Lower leg skin (tissue), 4 donors: ENCODE results near the gene PLEKHB2. TPM values are rescaled to one million over a fixed set of nuclear protein-coding genes. Genes with fewer than 3 reads are reported as not detected.
"Not testable (repeated sequence)": the region's sequence is repeated elsewhere in the genome, so short reads cannot be mapped to it uniquely, and the experiment has no call there.

ENCODE experiments used
- DNase-seq, 2 donors: peaks; one replicate each; pipeline ENCODE4 v3.0.0-alpha.2; 2019; ENCODE audit warnings: low spot score in 2 of 2
- H3K4me3 ChIP-seq: fragments of 200-600 bp; sonication (generic); 2 replicates; pipeline ENCODE4 v1.5.1; 2017; ENCODE audit warnings: mild to moderate bottlenecking, low read depth; ENCODE audit not compliant: poor library complexity, severe bottlenecking
- POLR2A ChIP-seq, 2 donors: fragments of 450-650 bp; IDR thresholded peaks; one replicate each; pipeline ENCODE4 v1.6.1; 2016 to 2017; ENCODE audit warnings: antibody characterized with exemption in 2 of 2, mild to moderate bottlenecking in 1 of 2, moderate library complexity in 1 of 2
- WGBS, 2 donors: methylation state at CpG; one replicate each; pipeline ENCODE4 v1.1.5; 2018; 5-methylcytosine and 5-hydroxymethylcytosine counted together
- intact Hi-C: fragments of 100-400 bp; cut with DNase I; formaldehyde crosslinking; loops from one replicate; pipeline ENCODE4 v1.15.0; 2023; ENCODE audit warnings: low total_unique reads
- total RNA-seq, 4 donors: library from RNA; depleted of rRNA; stranded (reverse); fragments of >200 nt; gene quantifications; one replicate each; pipeline ENCODE4 v1.1.0, GENCODE V29; 2016
- TF ChIP-seq, protein P1 (sequence below), 3 donors: fragments of 450-650 bp; IDR thresholded peaks; one replicate each; pipeline ENCODE4 v1.5.1; 2016; ENCODE audit warnings: antibody characterized with exemption in 3 of 3, mild to moderate bottlenecking in 3 of 3, moderate library complexity in 2 of 3

The PLEKHB2 gene
- total RNA-seq, 4 donors from 2014 or later = 39.8 to 58.3 (median 45.6) TPM

- WGBS, 2 donors = 94 to 98% methylated on average over 2 of the region's 2 CpGs
- TF ChIP-seq, protein P1, sequence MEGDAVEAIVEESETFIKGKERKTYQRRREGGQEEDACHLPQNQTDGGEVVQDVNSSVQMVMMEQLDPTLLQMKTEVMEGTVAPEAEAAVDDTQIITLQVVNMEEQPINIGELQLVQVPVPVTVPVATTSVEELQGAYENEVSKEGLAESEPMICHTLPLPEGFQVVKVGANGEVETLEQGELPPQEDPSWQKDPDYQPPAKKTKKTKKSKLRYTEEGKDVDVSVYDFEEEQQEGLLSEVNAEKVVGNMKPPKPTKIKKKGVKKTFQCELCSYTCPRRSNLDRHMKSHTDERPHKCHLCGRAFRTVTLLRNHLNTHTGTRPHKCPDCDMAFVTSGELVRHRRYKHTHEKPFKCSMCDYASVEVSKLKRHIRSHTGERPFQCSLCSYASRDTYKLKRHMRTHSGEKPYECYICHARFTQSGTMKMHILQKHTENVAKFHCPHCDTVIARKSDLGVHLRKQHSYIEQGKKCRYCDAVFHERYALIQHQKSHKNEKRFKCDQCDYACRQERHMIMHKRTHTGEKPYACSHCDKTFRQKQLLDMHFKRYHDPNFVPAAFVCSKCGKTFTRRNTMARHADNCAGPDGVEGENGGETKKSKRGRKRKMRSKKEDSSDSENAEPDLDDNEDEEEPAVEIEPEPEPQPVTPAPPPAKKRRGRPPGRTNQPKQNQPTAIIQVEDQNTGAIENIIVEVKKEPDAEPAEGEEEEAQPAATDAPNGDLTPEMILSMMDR (IDR thresholded peaks at IDR 0.05) = no peak
- TF ChIP-seq POLR2A (IDR thresholded peaks at IDR 0.05) = no peak
- no peak for DNase-seq
- no peak overlapping the region for H3K4me3 ChIP-seq
- intact Hi-C loops = no loop called here
These were observed 39.9 kb downstream of the PLEKHB2 start for GRCh38 chr2:131145040-131145439.

GRCh38 chr2:131146231-131146630, 41.1 kb downstream of the PLEKHB2 start:
- DNase-seq = no peak
- intact Hi-C loops = no loop called here
- 92% methylated on average over 7 of the region's 7 CpGs for WGBS, 2 donors

GRCh38 chr2:131146749-131147148, 41.6 kb downstream of the PLEKHB2 start:
- no peak overlapping the region for H3K4me3 ChIP-seq
- intact Hi-C loops = no loop called here
- WGBS, 2 donors = 76 to 83% methylated on average over 1 of the region's 1 CpG
- TF ChIP-seq, protein P1 (IDR thresholded peaks at IDR 0.05) = no peak
- TF ChIP-seq POLR2A (IDR thresholded peaks at IDR 0.05) = no peak
- DNase-seq = no peak

More at GRCh38 chr2:131146231-131146630, 41.1 kb downstream of the PLEKHB2 start:
- TF ChIP-seq, protein P1 (IDR thresholded peaks at IDR 0.05) = no peak
- TF ChIP-seq POLR2A (IDR thresholded peaks at IDR 0.05) = no peak
- no peak overlapping the region for H3K4me3 ChIP-seq

DNA sequence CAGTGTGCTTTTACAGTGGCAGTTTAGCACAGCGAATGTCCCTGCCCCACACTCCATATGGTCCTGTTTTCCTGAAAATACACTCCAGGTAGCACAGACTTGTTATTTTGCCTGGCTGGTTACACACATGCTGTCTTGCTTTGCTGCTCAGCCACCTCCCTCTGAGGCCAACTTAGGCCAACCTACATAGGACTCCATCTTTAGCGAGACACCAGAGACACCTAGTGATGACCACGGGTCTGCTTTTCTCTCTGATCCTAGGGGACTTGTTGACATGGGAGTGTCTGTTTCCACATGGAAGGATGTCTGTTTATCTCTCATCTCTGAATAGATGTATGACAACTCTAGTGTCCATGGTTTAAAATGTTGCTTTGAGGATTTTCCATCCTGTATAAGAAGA, 43.3 kb downstream of the PLEKHB2 start:
- WGBS, 2 donors = 70 to 72% methylated on average over 3 of the region's 3 CpGs
- intact Hi-C loops = no loop called here
- no peak overlapping the region for H3K4me3 ChIP-seq
- no peak for DNase-seq
- TF ChIP-seq, protein P1 (IDR thresholded peaks at IDR 0.05) = no peak
- no peak for TF ChIP-seq POLR2A (IDR thresholded peaks at IDR 0.05)

DNA sequence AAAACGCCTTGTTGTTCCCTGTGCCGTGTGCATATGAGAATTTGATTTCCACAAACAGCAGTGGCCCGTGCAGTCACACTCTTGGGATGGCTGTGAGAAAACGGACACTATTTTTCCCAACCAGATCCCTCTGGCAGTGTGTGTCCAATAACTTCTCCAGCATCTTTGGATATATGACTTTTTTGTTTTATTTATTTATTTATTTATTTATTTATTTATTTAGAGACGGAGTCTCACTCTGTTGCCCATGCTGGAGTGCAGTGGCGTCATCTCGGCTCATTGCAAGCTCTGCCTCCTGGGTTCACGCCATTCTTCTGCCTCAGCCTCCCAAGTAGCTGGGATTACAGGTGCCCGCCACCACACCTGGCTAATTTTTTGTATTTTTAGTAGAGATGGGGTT, 45.0 kb downstream of the PLEKHB2 start:
- H3K4me3 ChIP-seq, intact Hi-C loops, DNase-seq: not testable (repeated sequence)
- 98 to 99% methylated on average over 9 of the region's 9 CpGs for WGBS, 2 donors

DNA sequence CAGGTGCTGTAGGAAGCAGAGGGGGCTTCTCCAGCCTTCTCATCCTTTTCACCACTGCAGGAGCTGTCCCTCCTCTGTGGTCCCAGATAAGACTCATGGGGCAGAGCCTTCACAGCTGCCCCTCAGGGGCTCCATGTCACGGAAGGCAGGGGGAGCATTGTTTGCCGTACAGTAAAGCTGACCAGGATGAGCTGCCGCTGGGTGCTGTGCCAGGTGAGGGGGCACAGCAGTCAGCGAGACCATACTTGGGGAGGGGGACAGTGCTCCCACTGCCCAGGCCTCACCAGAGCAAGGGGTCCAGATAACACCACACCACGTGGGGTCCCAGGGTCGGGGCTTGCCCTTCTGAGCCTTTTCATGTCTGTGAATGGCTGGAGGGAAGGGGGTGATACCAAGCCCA, 46.3 kb downstream of the PLEKHB2 start:
- TF ChIP-seq, protein P1 (IDR thresholded peaks at IDR 0.05) = no peak
- no peak for TF ChIP-seq POLR2A (IDR thresholded peaks at IDR 0.05)
- H3K4me3 ChIP-seq = no peak overlapping the region
- no peak for DNase-seq
- intact Hi-C loops = no loop called here
- 85 to 90% methylated on average over 6 of the region's 6 CpGs for WGBS, 2 donors
